A673 (cell line): ENCODE results near the gene SNRNP40. TPM values are rescaled to one million over a fixed set of nuclear protein-coding genes. Genes with fewer than 3 reads are reported as not detected.

ENCODE experiments used
- BruUV-seq: library from RNA; stranded (reverse); fragments of 400-500 nt; replicated peaks from 2 replicates; lab custom pipeline; 2021; lab: Mats Ljungman, UMichigan
- CTCF ChIA-PET: fragments of 300-600 bp; sonication (Branson Sonifier 250); formaldehyde crosslinking; loops from one replicate; lab custom pipeline; 2022; ENCODE audit warnings: antibody characterized with exemption; lab: Charles Lee
- POLR2A ChIA-PET: fragments of 300-600 bp; sonication (Branson Sonifier 250); formaldehyde crosslinking; loops from one replicate; lab custom pipeline; 2022; ENCODE audit warnings: antibody characterized with exemption; ENCODE audit not compliant: low non-redundant PET; lab: Charles Lee
- DNase-seq: peaks from one replicate; pipeline ENCODE4 v3.0.0-alpha.2; 2015; ENCODE audit warnings: low spot score
- H3K27ac ChIP-seq: fragments of 200-600 bp; sonication (generic); 2 replicates; pipeline ENCODE4 v1.5.1; 2016; ENCODE audit warnings: mixed run types, low read depth, mild to moderate bottlenecking, mixed read lengths, antibody characterized with exemption, low read length; ENCODE audit not compliant: poor library complexity, severe bottlenecking
- H3K27me3 ChIP-seq: fragments of 200-600 bp; sonication (generic); replicated peaks from 2 replicates; pipeline ENCODE4 v1.6.1; 2017; ENCODE audit warnings: mixed run types, low read depth, mild to moderate bottlenecking, mixed read lengths, antibody characterized with exemption, low read length; ENCODE audit not compliant: insufficient read depth, poor library complexity
- H3K36me3 ChIP-seq: fragments of 200-600 bp; sonication (generic); 2 replicates; pipeline ENCODE4 v1.6.1; 2016; ENCODE audit warnings: mixed run types, mild to moderate bottlenecking, mixed read lengths, antibody characterized with exemption, low read length; ENCODE audit not compliant: insufficient read depth, poor library complexity, severe bottlenecking
- H3K4me1 ChIP-seq: fragments of 200-600 bp; sonication (generic); 2 replicates; pipeline ENCODE4 v1.6.1; 2017; ENCODE audit warnings: mixed run types, mild to moderate bottlenecking, mixed read lengths, antibody characterized with exemption, low read length; ENCODE audit not compliant: insufficient read depth, poor library complexity, severe bottlenecking
- H3K4me3 ChIP-seq: fragments of 200-600 bp; sonication (generic); 2 replicates; pipeline ENCODE4 v1.5.1; 2016; ENCODE audit warnings: low read depth, mixed run types, mild to moderate bottlenecking, mixed read lengths, low read length; ENCODE audit not compliant: poor library complexity, severe bottlenecking
- H3K9me3 ChIP-seq: fragments of 200-600 bp; sonication (generic); 2 replicates; pipeline ENCODE4 v1.6.1; 2016; ENCODE audit warnings: mixed run types, low read depth, mild to moderate bottlenecking, mixed read lengths, antibody characterized with exemption, low read length; ENCODE audit not compliant: poor library complexity, severe bottlenecking
- CTCF ChIP-seq: fragments of 300-800, 200-600 bp; sonication (generic); conservative IDR thresholded peaks from 2 replicates; pipeline ENCODE4 v1.5.1; 2017; ENCODE audit warnings: low read depth, mild to moderate bottlenecking, antibody characterized with exemption, low read length, moderate library complexity, mixed read lengths
- EZH2 ChIP-seq: fragments of 200-600 bp; sonication (generic); IDR thresholded peaks from 2 replicates; pipeline ENCODE4 v1.6.1; 2017; ENCODE audit warnings: borderline replicate concordance, low read depth, mild to moderate bottlenecking, mixed read lengths, antibody characterized with exemption, low read length; ENCODE audit not compliant: poor library complexity, severe bottlenecking
- intact Hi-C: fragments of 100-400 bp; cut with micrococcal nuclease; formaldehyde crosslinking; loops from one replicate; pipeline ENCODE4 v1.10.0; 2022; ENCODE audit not compliant: unreplicated experiment
- total RNA-seq: library from RNA; stranded (reverse); gene quantifications from 2 replicates; pipeline ENCODE4 v1.2.3, GENCODE V29; 2021

SNRNP40 gene
- total RNA-seq, 1 experiment from 2014 or later, result 121 TPM

- no peak for DNase-seq
- POLR2A ChIA-PET, result no interaction called here
- H3K27me3 ChIP-seq, result no peaks in the 10 kb centered on the region
- no peak overlapping the region for H3K27ac ChIP-seq
- H3K36me3 ChIP-seq, result peaks cover 7% of the 10 kb centered on the region
- H3K9me3 ChIP-seq, result no peaks in the 10 kb centered on the region
- no peak overlapping the region for H3K4me3 ChIP-seq
- no peak for TF ChIP-seq CTCF
- TF ChIP-seq EZH2, result no peak
- H3K4me1 ChIP-seq, result no peaks in the 10 kb centered on the region
- CTCF ChIA-PET, result no interaction called here
- intact Hi-C loops, result no loop called here
- no TSS peak for BruUV-seq
Observed at GRCh38 chr1:31318146-31318545, 21.6 kb upstream of the SNRNP40 start.

GRCh38 chr1:31315902-31316301, 19.3 kb upstream of the SNRNP40 start:
- no peak for DNase-seq
- Histone ChIP-seq H3K4me1 (no peaks in the 10 kb centered on the region), H3K27ac (no peak overlapping the region), H3K36me3 (peaks cover 16% of the 10 kb centered on the region), H3K4me3 (no peak overlapping the region), H3K9me3 (no peaks in the 10 kb centered on the region), H3K27me3 (no peaks in the 10 kb centered on the region)
- intact Hi-C loops, result no loop called here
- ChIA-PET CTCF (no interaction called here), POLR2A (no interaction called here)
- no peak for TF ChIP-seq CTCF
- no peak for TF ChIP-seq EZH2
- no TSS peak for BruUV-seq

- no peaks in the 10 kb centered on the region for H3K9me3 ChIP-seq
- CTCF ChIA-PET, result no interaction called here
- H3K4me1 ChIP-seq, result no peaks in the 10 kb centered on the region
- no peaks in the 10 kb centered on the region for H3K27me3 ChIP-seq
- no peak for TF ChIP-seq CTCF
- no peak for TF ChIP-seq EZH2
- H3K4me3 ChIP-seq, result no peak overlapping the region
- intact Hi-C loops, result no loop called here
- H3K36me3 ChIP-seq, result peaks cover 20% of the 10 kb centered on the region
- H3K27ac ChIP-seq, result no peak overlapping the region
- DNase-seq, result no peak
- POLR2A ChIA-PET, result no interaction called here
- no TSS peak for BruUV-seq
Observed at GRCh38 chr1:31310198-31310597, 13.6 kb upstream of the SNRNP40 start.
